ENCODE measurements around the gene COL8A2.

COL8A2 gene

GRCh38 chr1:36124404-36125128 lies 456 bp downstream of the COL8A2 start:
- Mint-ChIP-seq H3K4me3 (peak overlapping the region; percentile 70 to 72), H3K4me1 (ENCODE audit: low read depth in 2 of 2) (peaks cover 16 to 17% of the 10 kb centered on the region in 2 donors), H3K27ac (no peak overlapping the region), H3K9me3 (no peaks in the 10 kb centered on the region), H3K27me3 (peaks cover 55 to 63% of the 10 kb centered on the region in 2 donors), H3K36me3 (ENCODE audit: insufficient read depth) (peaks cover 2% of the 10 kb centered on the region)
- ATAC-seq (replicated peaks): no peak
- no peak for DNase-seq

- ATAC-seq (replicated peaks): peak; percentile 59
- H3K4me3 Mint-ChIP-seq: peak overlapping the region in 1 of 2 donors; percentile 3
- no peak overlapping the region for H3K27ac Mint-ChIP-seq
- no peak for DNase-seq
- H3K4me1 Mint-ChIP-seq (ENCODE audit: low read depth in 2 of 2): peaks cover 16 to 17% of the 10 kb centered on the region in 2 donors
- peaks cover 55 to 69% of the 10 kb centered on the region in 2 donors for H3K27me3 Mint-ChIP-seq
- H3K36me3 Mint-ChIP-seq (ENCODE audit: insufficient read depth): peaks cover 2% of the 10 kb centered on the region
- H3K9me3 Mint-ChIP-seq: no peaks in the 10 kb centered on the region
Observed at GRCh38 chr1:36123356-36123755, 1.7 kb downstream of the COL8A2 start.

- Mint-ChIP-seq H3K27ac (no peak overlapping the region), H3K4me3 (no peak overlapping the region), H3K27me3 (peaks cover 55 to 75% of the 10 kb centered on the region in 2 donors), H3K36me3 (ENCODE audit: insufficient read depth) (peaks cover 2% of the 10 kb centered on the region), H3K9me3 (no peaks in the 10 kb centered on the region), H3K4me1 (ENCODE audit: low read depth in 2 of 2) (peaks cover 16 to 17% of the 10 kb centered on the region in 2 donors)
- no peak for ATAC-seq (replicated peaks)
- no peak for DNase-seq
Observed at GRCh38 chr1:36122062-36123030, 2.7 kb downstream of the COL8A2 start.

GRCh38 chr1:36119456-36119855 lies 5.6 kb downstream of the COL8A2 start:
- H3K4me3 Mint-ChIP-seq: no peak overlapping the region
- H3K36me3 Mint-ChIP-seq (ENCODE audit: insufficient read depth): no peaks in the 10 kb centered on the region
- DNase-seq (no peak), ATAC-seq (replicated peaks) (no peak)
- no peaks in the 10 kb centered on the region for H3K9me3 Mint-ChIP-seq
- H3K27me3 Mint-ChIP-seq: peaks cover 44 to 52% of the 10 kb centered on the region in 2 donors
- H3K4me1 Mint-ChIP-seq (ENCODE audit: low read depth in 2 of 2): peaks cover 4 to 8% of the 10 kb centered on the region in 2 donors
- no peak overlapping the region for H3K27ac Mint-ChIP-seq

GRCh38 chr1:36118447-36119204 lies 6.4 kb downstream of the COL8A2 start:
- no peak for ATAC-seq (replicated peaks)
- no peak overlapping the region for H3K27ac Mint-ChIP-seq
- no peak overlapping the region for H3K4me3 Mint-ChIP-seq
- no peak for DNase-seq
- H3K27me3 Mint-ChIP-seq: peaks cover 35 to 44% of the 10 kb centered on the region in 2 donors
- peaks cover 4 to 7% of the 10 kb centered on the region in 2 donors for H3K4me1 Mint-ChIP-seq (ENCODE audit: low read depth in 2 of 2)
- no peaks in the 10 kb centered on the region for H3K9me3 Mint-ChIP-seq
- no peaks in the 10 kb centered on the region for H3K36me3 Mint-ChIP-seq (ENCODE audit: insufficient read depth)

- H3K9me3 Mint-ChIP-seq: no peaks in the 10 kb centered on the region
- H3K36me3 Mint-ChIP-seq (ENCODE audit: insufficient read depth): no peaks in the 10 kb centered on the region
- H3K27me3 Mint-ChIP-seq: peaks cover 18 to 27% of the 10 kb centered on the region in 2 donors
- ATAC-seq (replicated peaks) (no peak), DNase-seq (no peak)
- no peak overlapping the region for H3K27ac Mint-ChIP-seq
- no peaks in the 10 kb centered on the region for H3K4me1 Mint-ChIP-seq (ENCODE audit: low read depth in 2 of 2)
- H3K4me3 Mint-ChIP-seq: no peak overlapping the region
Observed at GRCh38 chr1:36116901-36117300, 8.1 kb downstream of the COL8A2 start.

- no peak overlapping the region for H3K27ac Mint-ChIP-seq
- H3K36me3 Mint-ChIP-seq (ENCODE audit: insufficient read depth): no peaks in the 10 kb centered on the region
- H3K27me3 Mint-ChIP-seq: peaks cover 12 to 20% of the 10 kb centered on the region in 2 donors
- peaks cover 0 to 8% of the 10 kb centered on the region in 2 donors for H3K4me1 Mint-ChIP-seq (ENCODE audit: low read depth in 2 of 2)
- no peak overlapping the region for H3K4me3 Mint-ChIP-seq
- DNase-seq (no peak), ATAC-seq (replicated peaks) (no peak)
- no peaks in the 10 kb centered on the region for H3K9me3 Mint-ChIP-seq
Observed at GRCh38 chr1:36115931-36116330, 9.1 kb downstream of the COL8A2 start.

GRCh38 chr1:36115200-36115669 lies 9.8 kb downstream of the COL8A2 start:
- DNase-seq (no peak), ATAC-seq (replicated peaks) (no peak)
- Mint-ChIP-seq H3K27ac (no peak overlapping the region), H3K4me1 (ENCODE audit: low read depth in 2 of 2) (peaks cover 0 to 8% of the 10 kb centered on the region in 2 donors), H3K4me3 (no peak overlapping the region), H3K9me3 (no peaks in the 10 kb centered on the region), H3K27me3 (peaks cover 11 to 17% of the 10 kb centered on the region in 2 donors), H3K36me3 (ENCODE audit: insufficient read depth) (no peaks in the 10 kb centered on the region)

GRCh38 chr1:36114371-36114770 lies 10.7 kb downstream of the COL8A2 start:
- H3K9me3 Mint-ChIP-seq: no peaks in the 10 kb centered on the region
- peaks cover 5 to 11% of the 10 kb centered on the region in 2 donors for H3K27me3 Mint-ChIP-seq
- no peak overlapping the region for H3K27ac Mint-ChIP-seq
- no peaks in the 10 kb centered on the region for H3K36me3 Mint-ChIP-seq (ENCODE audit: insufficient read depth)
- DNase-seq: no peak
- H3K4me3 Mint-ChIP-seq: no peak overlapping the region
- peaks cover under 1 to 8% of the 10 kb centered on the region in 2 donors for H3K4me1 Mint-ChIP-seq (ENCODE audit: low read depth in 2 of 2)
- no peak for ATAC-seq (replicated peaks)

GRCh38 chr1:36112823-36113222 lies 12.2 kb downstream of the COL8A2 start:
- peaks cover under 1 to 5% of the 10 kb centered on the region in 2 donors for H3K27me3 Mint-ChIP-seq
- peaks cover 12% of the 10 kb centered on the region in 2 donors for H3K4me1 Mint-ChIP-seq (ENCODE audit: low read depth in 2 of 2)
- H3K4me3 Mint-ChIP-seq: no peak overlapping the region
- no peak overlapping the region for H3K27ac Mint-ChIP-seq
- H3K9me3 Mint-ChIP-seq: no peaks in the 10 kb centered on the region
- no peaks in the 10 kb centered on the region for H3K36me3 Mint-ChIP-seq (ENCODE audit: insufficient read depth)
- DNase-seq: no peak
- ATAC-seq (replicated peaks): no peak

- H3K9me3 Mint-ChIP-seq: no peaks in the 10 kb centered on the region
- ATAC-seq (replicated peaks): no peak
- H3K27me3 Mint-ChIP-seq: no peaks in the 10 kb centered on the region
Observed at GRCh38 chr1:36111151-36111550, 13.9 kb downstream of the COL8A2 start.

GRCh38 chr1:36109041-36109679 lies 15.9 kb downstream of the COL8A2 start:
- DNase-seq: peak; percentile 27 to 34 (median 28)
- Mint-ChIP-seq H3K27me3 (no peaks in the 10 kb centered on the region), H3K4me3 (peak overlapping the region in 1 of 2 donors; percentile 4), H3K27ac (peak overlapping the region; percentile 9 to 14), H3K4me1 (ENCODE audit: low read depth in 2 of 2) (peaks cover 12% of the 10 kb centered on the region in 2 donors), H3K9me3 (no peaks in the 10 kb centered on the region), H3K36me3 (ENCODE audit: insufficient read depth) (peaks cover 3% of the 10 kb centered on the region)
- ATAC-seq (replicated peaks): peak; percentile 99

More at GRCh38 chr1:36111151-36111550, 13.9 kb downstream of the COL8A2 start:
- Mint-ChIP-seq H3K4me3 (no peak overlapping the region), H3K27ac (peak overlapping the region in 1 of 2 donors; percentile 1), H3K4me1 (ENCODE audit: low read depth in 2 of 2) (peaks cover 12% of the 10 kb centered on the region in 2 donors), H3K36me3 (ENCODE audit: insufficient read depth) (no peaks in the 10 kb centered on the region)
- no peak for DNase-seq

Measured in effector memory CD8-positive, alpha-beta T cell (primary cell).